CD4-positive, alpha-beta T cell treated with Interleukin-4 for 1 hour (primary cell): ENCODE measurements around the gene R3HDM2.

Experiments
- DNase-seq, 2 donors: peaks; one replicate each; pipeline ENCODE4 v3.0.0-alpha.2; 2020 to 2022

The R3HDM2 gene

GRCh38 chr12:57261428-57261865, 169.4 kb downstream of the R3HDM2 start:
- no peak for DNase-seq

GRCh38 chr12:57260366-57260765, 170.5 kb downstream of the R3HDM2 start:
- no peak for DNase-seq

- no peak for DNase-seq
Observed at GRCh38 chr12:57258977-57259970, 171.6 kb downstream of the R3HDM2 start.

- DNase-seq = no peak
Observed at GRCh38 chr12:57255916-57256315, 174.9 kb downstream of the R3HDM2 start.

- no peak for DNase-seq
Observed at GRCh38 chr12:57254506-57255280, 176.2 kb downstream of the R3HDM2 start.

- DNase-seq = no peak
Observed at GRCh38 chr12:57250956-57251355, 179.9 kb downstream of the R3HDM2 start, which contains the start of gene STAC3. TSS of gene STAC3 (minus strand) at chr12:57251187. CDS start at chr12:57249636, 1,551 bp downstream.

- DNase-seq = no peak
Observed at GRCh38 chr12:57250541-57250940, 180.3 kb downstream of the R3HDM2 start.

GRCh38 chr12:57248934-57249742, 181.7 kb downstream of the R3HDM2 start:
- peak in 1 of 2 donors; percentile 36 for DNase-seq

- no peak for DNase-seq
Observed at GRCh38 chr12:57247041-57247440, 183.8 kb downstream of the R3HDM2 start.

GRCh38 chr12:57244312-57244696, 186.5 kb downstream of the R3HDM2 start:
- no peak for DNase-seq

- peak; percentile 79 to 82 for DNase-seq
Observed at GRCh38 chr12:57243521-57244311, 187.1 kb downstream of the R3HDM2 start.

- peak; percentile 63 to 64 for DNase-seq
Observed at GRCh38 chr12:57242691-57243454, 188.0 kb downstream of the R3HDM2 start.

- DNase-seq = no peak
Observed at GRCh38 chr12:57242329-57242690, 188.5 kb downstream of the R3HDM2 start.

GRCh38 chr12:57241402-57242310, 189.2 kb downstream of the R3HDM2 start:
- no peak for DNase-seq

GRCh38 chr12:57240926-57241401, 189.9 kb downstream of the R3HDM2 start:
- DNase-seq = no peak

- peak; percentile 76 to 82 for DNase-seq
Observed at GRCh38 chr12:57240066-57240921, 190.5 kb downstream of the R3HDM2 start.

GRCh38 chr12:57239587-57240065, 191.2 kb downstream of the R3HDM2 start:
- DNase-seq = no peak

GRCh38 chr12:57238854-57239554, 191.8 kb downstream of the R3HDM2 start:
- peak; percentile 86 to 87 for DNase-seq
